Activated CD8-positive, alpha-beta memory T cell treated with anti-CD3 and anti-CD28 coated beads, Interleukin-2, amount 50 U/mL, for 24 hours (primary cell): Measurements from ENCODE around the gene TNFRSF9.
"Not testable (repeated sequence)": the region's sequence is repeated elsewhere in the genome, so short reads cannot be mapped to it uniquely, and the experiment has no call there.

Experiments used
- DNase-seq: peaks from one replicate; pipeline ENCODE4 v3.0.0-alpha.2; 2020; ENCODE audit errors: extremely low read depth

TNFRSF9 gene

GRCh38 chr1:7940745-7941436 lies at the start of gene TNFRSF9:
TNFRSF9 (minus strand) TSS chr1:7940839; CDS start chr1:7939994, 845 bp downstream.
- peak; percentile 78 for DNase-seq

GRCh38 chr1:7989762-7990428 lies 49.3 kb upstream of the TNFRSF9 start:
- DNase-seq, result no peak

- DNase-seq, result no peak
Measured at GRCh38 chr1:7988576-7988975, 47.9 kb upstream of the TNFRSF9 start.

GRCh38 chr1:7987528-7987927 lies 46.9 kb upstream of the TNFRSF9 start:
- DNase-seq, result no peak

GRCh38 chr1:7985851-7986612 lies 45.4 kb upstream of the TNFRSF9 start:
- no peak for DNase-seq

GRCh38 chr1:7984811-7985210 lies 44.2 kb upstream of the TNFRSF9 start:
- no peak for DNase-seq

- no peak for DNase-seq
Measured at GRCh38 chr1:7983086-7983778, 42.6 kb upstream of the TNFRSF9 start.

- no peak for DNase-seq
Measured at GRCh38 chr1:7980984-7981383, 40.3 kb upstream of the TNFRSF9 start.

GRCh38 chr1:7975212-7975865 lies 34.7 kb upstream of the TNFRSF9 start:
- no peak for DNase-seq

GRCh38 chr1:7973086-7973485 lies 32.4 kb upstream of the TNFRSF9 start:
- no peak for DNase-seq

- DNase-seq, result no peak
Measured at GRCh38 chr1:7972285-7972684, 31.6 kb upstream of the TNFRSF9 start.

- DNase-seq, result no peak
Measured at GRCh38 chr1:7971024-7971423, 30.4 kb upstream of the TNFRSF9 start.

- DNase-seq, result no peak
Measured at GRCh38 chr1:7970246-7970645, 29.6 kb upstream of the TNFRSF9 start.

- no peak for DNase-seq
Measured at GRCh38 chr1:7967651-7968050, 27.0 kb upstream of the TNFRSF9 start.

- DNase-seq, result no peak
Measured at GRCh38 chr1:7967196-7967595, 26.6 kb upstream of the TNFRSF9 start.

- no peak for DNase-seq
Measured at GRCh38 chr1:7964476-7964875, 23.8 kb upstream of the TNFRSF9 start.

GRCh38 chr1:7963841-7964240 lies 23.2 kb upstream of the TNFRSF9 start:
- DNase-seq, result not testable (repeated sequence)

GRCh38 chr1:7963378-7963730 lies 22.7 kb upstream of the TNFRSF9 start:
- DNase-seq, result not testable (repeated sequence)

- DNase-seq, result no peak
Measured at GRCh38 chr1:7962636-7963377, 22.2 kb upstream of the TNFRSF9 start.

- DNase-seq, result no peak
Measured at GRCh38 chr1:7962014-7962335, 21.3 kb upstream of the TNFRSF9 start.
